Testis (tissue), 2 donors: ENCODE measurements around the gene PHLDB3.

ENCODE experiments used
- CTCF ChIP-seq, 3 experiments: fragments of 450-650 bp in 2 of 3; fragments of 200-600 bp in 1 of 3; sonication (generic) in 1 of 3; IDR thresholded peaks; one replicate each; pipeline ENCODE4 v1.5.1; 2016 to 2019; ENCODE audit warnings: antibody characterized with exemption in 3 of 3, mild to moderate bottlenecking in 2 of 3, moderate library complexity in 1 of 3
- POLR2A ChIP-seq: fragments of 450-650 bp; IDR thresholded peaks from one replicate; pipeline ENCODE4 v1.6.1; 2017; ENCODE audit warnings: antibody characterized with exemption, mild to moderate bottlenecking, moderate library complexity

DNA sequence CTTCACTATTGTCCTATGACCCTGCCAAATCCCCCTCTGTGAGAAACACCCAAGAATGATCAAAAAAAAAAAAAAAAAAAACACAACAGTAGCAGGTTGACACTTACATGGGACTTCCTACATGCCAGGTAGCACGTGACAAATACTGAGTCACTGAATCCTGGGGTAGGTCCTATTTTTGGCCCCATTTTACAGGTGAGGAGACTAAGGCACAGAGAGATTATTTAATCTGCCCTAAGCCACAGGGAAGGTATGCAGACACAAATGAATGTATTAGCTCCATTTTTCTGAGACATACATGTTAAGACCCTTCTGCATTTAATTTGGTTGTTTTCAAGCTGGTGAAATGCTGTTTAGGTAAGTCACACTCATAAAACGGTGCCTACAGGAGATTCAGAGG, 44.2 kb upstream of the PHLDB3 start:
- TF ChIP-seq CTCF (IDR thresholded peaks at IDR 0.05): no peak
- TF ChIP-seq POLR2A: no peak
